Renal cortex interstitium (tissue), 11 donors: ENCODE data around the gene LPCAT3. TPM values are rescaled to one million over a fixed set of nuclear protein-coding genes. Genes with fewer than 3 reads are reported as not detected.

Source experiments
- DNase-seq, 11 donors: peaks; one replicate each; pipeline ENCODE4 v3.0.0-alpha.2; 2013; ENCODE audit warnings: low read depth in 9 of 11, low spot score in 4 of 11; ENCODE audit errors: extremely low read depth in 1 of 11
- polyA plus RNA-seq, 3 donors: library from polyadenylated mRNA; unstranded; fragments of 120-200 nt; gene quantifications; one replicate each; pipeline ENCODE4 v1.2.1, GENCODE V29; 2013; ENCODE audit not compliant: insufficient read length in 3 of 3

Gene LPCAT3
- polyA plus RNA-seq, 3 donors = 59.1 to 62.3 (median 61.5) TPM

GRCh38 chr12:6975297-6976032, 42.8 kb downstream of the LPCAT3 start:
- no peak for DNase-seq

GRCh38 chr12:6974180-6974579, 44.1 kb downstream of the LPCAT3 start:
- no peak for DNase-seq

DNA sequence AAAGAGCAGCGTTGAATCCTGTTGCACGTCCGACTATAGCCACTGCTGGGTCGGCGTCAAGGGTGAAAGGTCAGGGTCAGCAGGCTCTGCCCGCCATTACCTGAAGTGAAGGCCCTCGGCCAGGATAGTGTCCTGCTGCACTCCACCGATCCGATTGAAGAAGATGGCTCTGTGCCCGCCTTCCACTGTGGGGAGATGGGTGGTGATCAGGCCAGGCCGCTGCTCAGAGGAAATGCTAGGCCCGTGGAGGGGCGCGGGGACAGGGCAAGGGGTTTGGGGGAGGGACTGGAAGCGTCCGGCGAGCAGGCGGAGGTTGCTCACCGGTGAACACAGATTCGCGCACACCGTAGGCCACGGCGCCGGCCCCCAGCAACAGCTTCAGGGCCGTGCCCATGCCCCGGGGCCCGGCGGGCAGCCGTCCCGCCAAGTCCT, 48.2 kb downstream of the LPCAT3 start:
- DNase-seq = no peak

DNA sequence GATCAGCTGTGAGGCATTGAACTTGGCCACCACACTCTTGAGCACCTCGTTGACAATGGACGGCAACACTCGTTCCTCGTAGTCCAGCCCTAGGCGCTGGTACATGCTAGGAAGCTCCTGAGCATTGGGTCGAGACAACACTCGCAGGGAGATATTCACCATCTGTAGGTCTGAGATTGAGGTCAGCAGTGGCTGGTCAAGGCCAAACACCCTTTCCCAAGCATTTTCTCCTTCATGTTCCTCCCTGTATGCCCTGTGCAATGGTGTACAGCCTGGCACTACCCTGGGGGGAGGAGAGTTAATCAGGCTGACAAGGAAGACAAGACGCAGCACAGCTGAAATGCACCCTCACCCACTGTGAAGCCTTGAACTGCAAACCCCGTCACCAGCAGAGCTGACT, 49.9 kb downstream of the LPCAT3 start:
- DNase-seq = no peak

DNA sequence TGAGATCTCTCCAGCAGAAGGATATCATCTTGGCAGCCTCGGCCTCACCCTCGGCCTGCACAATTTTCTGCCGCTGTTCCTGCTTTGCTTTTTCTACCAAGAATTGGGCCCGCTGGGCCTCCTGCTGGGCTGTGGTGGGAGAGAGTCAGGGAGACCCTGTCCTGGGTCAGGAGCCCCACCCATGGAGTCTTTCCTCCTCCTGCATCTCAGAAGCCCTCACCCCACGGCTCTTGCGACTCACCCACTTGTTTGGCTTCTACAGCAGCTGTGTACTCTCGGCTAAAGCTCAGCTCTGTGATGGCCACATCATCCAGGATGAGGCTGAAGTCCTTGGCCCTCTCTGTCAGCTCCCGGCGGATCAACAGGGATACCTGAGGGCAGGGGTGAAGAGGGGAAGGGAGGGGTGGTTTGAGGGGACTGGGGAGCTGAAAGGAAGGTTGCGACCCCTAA, 50.6 kb downstream of the LPCAT3 start:
- no peak for DNase-seq

- no peak for DNase-seq
Measured at GRCh38 chr12:6966351-6966750, 51.9 kb downstream of the LPCAT3 start.

GRCh38 chr12:6965714-6966113, 52.6 kb downstream of the LPCAT3 start:
- no peak for DNase-seq

- peak in 9 of 11 donors; percentile 65 to 84 (median 80) for DNase-seq
Measured at GRCh38 chr12:6965026-6965661, 53.1 kb downstream of the LPCAT3 start.

- DNase-seq = no peak
Measured at GRCh38 chr12:6964605-6965025, 53.7 kb downstream of the LPCAT3 start.

DNA sequence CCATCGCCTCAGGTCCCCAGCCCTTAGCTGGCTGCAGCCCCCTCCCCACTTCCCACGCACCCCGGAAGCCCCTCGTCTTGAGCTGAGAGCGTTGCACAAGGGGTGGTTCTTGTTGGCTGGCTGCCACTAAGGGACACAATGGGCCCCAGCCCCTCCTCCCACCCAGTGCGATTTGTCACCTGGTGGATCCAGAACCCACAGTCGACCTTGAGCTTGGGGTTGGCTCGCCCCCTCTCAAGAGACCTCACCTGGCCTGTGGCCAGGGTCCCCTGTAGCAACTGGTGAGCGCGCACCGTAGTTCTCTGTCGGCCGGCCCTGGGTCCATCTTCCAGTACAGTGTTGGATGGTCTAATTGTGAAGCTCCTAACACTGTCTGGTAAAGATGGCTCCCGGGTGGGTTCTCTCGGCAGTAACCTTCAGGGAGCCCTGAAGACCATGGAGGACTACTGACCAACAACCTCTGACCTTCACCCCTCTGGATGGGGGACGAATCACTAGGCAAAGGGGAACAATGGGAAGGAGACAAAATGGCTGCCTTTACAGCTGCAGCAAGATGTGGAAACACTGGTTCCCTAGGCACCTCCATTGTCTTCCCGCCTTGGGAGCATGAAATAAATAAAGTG, 54.4 kb downstream of the LPCAT3 start:
- DNase-seq = no peak

GRCh38 chr12:6963016-6963731, 55.1 kb downstream of the LPCAT3 start:
- DNase-seq = peak in 3 of 11 donors; percentile 42 to 57 (median 55)

- no peak for DNase-seq
Measured at GRCh38 chr12:6962285-6963015, 55.8 kb downstream of the LPCAT3 start.

- peak in 2 of 11 donors; percentile 56 to 65 for DNase-seq
Measured at GRCh38 chr12:6961695-6962284, 56.5 kb downstream of the LPCAT3 start.

GRCh38 chr12:6961278-6961694, 57.0 kb downstream of the LPCAT3 start:
- no peak for DNase-seq

DNA sequence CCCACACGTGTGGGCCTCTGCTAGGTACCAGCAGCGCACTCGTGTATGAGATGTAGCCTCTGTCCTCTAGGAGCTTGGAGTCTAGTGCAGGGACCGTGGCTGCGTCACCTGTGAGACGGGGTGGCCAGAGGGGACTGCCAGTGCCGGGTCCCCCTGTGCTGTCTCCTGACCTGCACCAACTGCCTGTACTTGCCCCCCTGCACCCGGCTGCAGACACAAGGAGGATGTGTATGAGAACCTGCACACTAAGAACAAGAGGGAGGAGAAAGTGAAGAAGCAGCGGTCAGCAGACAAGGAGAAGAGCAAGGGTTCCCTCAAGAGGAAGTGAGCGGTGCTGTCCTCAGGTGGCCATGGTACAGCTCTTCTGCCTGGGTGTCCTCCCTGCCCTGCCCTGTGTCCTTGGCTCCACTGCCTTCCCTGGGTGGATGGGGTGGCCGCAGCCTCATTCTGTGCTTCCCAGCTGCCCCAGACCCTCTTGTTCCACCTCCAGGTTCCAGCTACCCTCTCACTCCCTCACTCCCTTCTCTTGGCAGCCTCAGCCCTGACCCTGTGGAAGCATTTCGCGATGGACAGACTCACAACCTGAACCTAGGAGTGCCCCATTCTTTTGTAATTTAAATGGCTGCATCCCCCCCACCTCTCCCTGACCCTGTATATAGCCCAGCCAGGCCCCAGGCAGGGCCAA, 57.5 kb downstream of the LPCAT3 start:
- no peak for DNase-seq

- no peak for DNase-seq
Measured at GRCh38 chr12:6959805-6960592, 58.3 kb downstream of the LPCAT3 start.
